Vagina (tissue), 2 donors: ENCODE measurements around the gene COQ8A. TPM values are rescaled to one million over a fixed set of nuclear protein-coding genes. Genes with fewer than 3 reads are reported as not detected.

Experiments
- DNase-seq, 2 donors: peaks; one replicate each; pipeline ENCODE4 v3.0.0-alpha.2; 2017; ENCODE audit errors: extremely low spot score in 2 of 2
- H3K27ac ChIP-seq: fragments of 200-600 bp; sonication (generic); one replicate; pipeline ENCODE4 v1.5.1; 2019
- H3K27me3 ChIP-seq: fragments of 200-600 bp; sonication (generic); one replicate; pipeline ENCODE4 v1.5.1; 2019
- H3K36me3 ChIP-seq, 2 donors: fragments of 200-600 bp; sonication (generic); one replicate each; pipeline ENCODE4 v1.5.1; 2017 to 2019
- H3K4me1 ChIP-seq: fragments of 200-600 bp; sonication (generic); one replicate; pipeline ENCODE4 v1.5.1; 2019
- H3K4me3 ChIP-seq, 2 donors: fragments of 200-600 bp; sonication (generic); 1 replicate in 1 of 2; 2 replicates in 1 of 2; pipeline ENCODE4 v1.5.1; 2016 to 2019
- H3K9me3 ChIP-seq: fragments of 200-600 bp; sonication (generic); one replicate; pipeline ENCODE4 v1.5.1; 2019
- CTCF ChIP-seq, 3 experiments: fragments of 450-650 bp in 2 of 3; fragments of 200-600 bp in 1 of 3; sonication (generic) in 1 of 3; IDR thresholded peaks; one replicate each; pipeline ENCODE4 v1.5.1; 2017 to 2019; ENCODE audit warnings: antibody characterized with exemption in 3 of 3, mild to moderate bottlenecking in 2 of 3, moderate library complexity in 2 of 3
- POLR2A ChIP-seq, 2 donors: fragments of 450-650 bp; IDR thresholded peaks; one replicate each; pipeline ENCODE4 v1.6.1; 2017; ENCODE audit warnings: antibody characterized with exemption in 2 of 2, mild to moderate bottlenecking in 2 of 2, moderate library complexity in 2 of 2
- POLR2AphosphoS5 ChIP-seq, 2 donors: sonication (generic); formaldehyde crosslinking; IDR thresholded peaks; one replicate each; pipeline ENCODE4 v1.9.0; 2017; ENCODE audit warnings: antibody characterized with exemption in 2 of 2, mild to moderate bottlenecking in 2 of 2, low read depth in 1 of 2; ENCODE audit not compliant: insufficient read depth in 1 of 2
- intact Hi-C: fragments of 100-400 bp; cut with DNase I; formaldehyde crosslinking; loops from one replicate; pipeline ENCODE4 v1.15.1; 2023
- total RNA-seq: library from RNA; depleted of rRNA; stranded (reverse); fragments of >200 nt; gene quantifications from one replicate; pipeline ENCODE4 v1.2.3, GENCODE V29; 2016

The COQ8A gene
- total RNA-seq, 1 donor from 2014 or later, result 44.9 TPM

GRCh38 chr1:226962421-226963391 is 22.6 kb downstream of the COQ8A start:
- intact Hi-C loops, result no loop called here
- H3K4me3 ChIP-seq, result no peak overlapping the region
- peaks cover 0 to 14% of the 10 kb centered on the region in 2 donors for H3K36me3 ChIP-seq
- no peaks in the 10 kb centered on the region for H3K9me3 ChIP-seq
- no peaks in the 10 kb centered on the region for H3K27me3 ChIP-seq
- H3K4me1 ChIP-seq, result no peaks in the 10 kb centered on the region
- no peak for TF ChIP-seq POLR2AphosphoS5 (IDR thresholded peaks at IDR 0.05; ENCODE audit: insufficient read depth in 1 of 2, low read depth in 1 of 2)
- no peak for TF ChIP-seq CTCF (IDR thresholded peaks at IDR 0.05)
- no peak for TF ChIP-seq POLR2A (IDR thresholded peaks at IDR 0.05)
- no peak overlapping the region for H3K27ac ChIP-seq
- no peak for DNase-seq

- DNase-seq, result no peak
- Histone ChIP-seq H3K36me3 (peaks cover 0 to 14% of the 10 kb centered on the region in 2 donors), H3K4me3 (no peak overlapping the region), H3K27me3 (no peaks in the 10 kb centered on the region), H3K27ac (no peak overlapping the region), H3K4me1 (no peaks in the 10 kb centered on the region), H3K9me3 (no peaks in the 10 kb centered on the region)
- TF ChIP-seq POLR2AphosphoS5 (IDR thresholded peaks at IDR 0.05; ENCODE audit: insufficient read depth in 1 of 2, low read depth in 1 of 2) (no peak), CTCF (IDR thresholded peaks at IDR 0.05) (no peak), POLR2A (IDR thresholded peaks at IDR 0.05) (no peak)
- intact Hi-C loops, result no loop called here
Measured at GRCh38 chr1:226964068-226964425, 24.0 kb downstream of the COQ8A start.

GRCh38 chr1:226964611-226965486 is 24.8 kb downstream of the COQ8A start:
- H3K36me3 ChIP-seq, result peaks cover 0 to 16% of the 10 kb centered on the region in 2 donors
- intact Hi-C loops, result no loop called here
- no peak for DNase-seq
- TF ChIP-seq POLR2AphosphoS5 (IDR thresholded peaks at IDR 0.05; ENCODE audit: insufficient read depth in 1 of 2, low read depth in 1 of 2) (no peak), CTCF (IDR thresholded peaks at IDR 0.05) (no peak), POLR2A (IDR thresholded peaks at IDR 0.05) (no peak)
- H3K4me3 ChIP-seq, result no peak overlapping the region
- no peaks in the 10 kb centered on the region for H3K9me3 ChIP-seq
- no peaks in the 10 kb centered on the region for H3K27me3 ChIP-seq
- H3K27ac ChIP-seq, result no peak overlapping the region
- H3K4me1 ChIP-seq, result no peaks in the 10 kb centered on the region

GRCh38 chr1:226965581-226966440 is 25.7 kb downstream of the COQ8A start:
- no peaks in the 10 kb centered on the region for H3K9me3 ChIP-seq
- TF ChIP-seq POLR2A (IDR thresholded peaks at IDR 0.05) (no peak), CTCF (IDR thresholded peaks at IDR 0.05) (no peak), POLR2AphosphoS5 (IDR thresholded peaks at IDR 0.05; ENCODE audit: insufficient read depth in 1 of 2, low read depth in 1 of 2) (no peak)
- intact Hi-C loops, result no loop called here
- H3K4me1 ChIP-seq, result no peaks in the 10 kb centered on the region
- no peak for DNase-seq
- no peak overlapping the region for H3K4me3 ChIP-seq
- no peak overlapping the region for H3K27ac ChIP-seq
- H3K27me3 ChIP-seq, result no peaks in the 10 kb centered on the region
- peaks cover 0 to 25% of the 10 kb centered on the region in 2 donors for H3K36me3 ChIP-seq
